Measurements from ENCODE around the gene MATN1.

- TF ChIP-seq, protein P1, sequence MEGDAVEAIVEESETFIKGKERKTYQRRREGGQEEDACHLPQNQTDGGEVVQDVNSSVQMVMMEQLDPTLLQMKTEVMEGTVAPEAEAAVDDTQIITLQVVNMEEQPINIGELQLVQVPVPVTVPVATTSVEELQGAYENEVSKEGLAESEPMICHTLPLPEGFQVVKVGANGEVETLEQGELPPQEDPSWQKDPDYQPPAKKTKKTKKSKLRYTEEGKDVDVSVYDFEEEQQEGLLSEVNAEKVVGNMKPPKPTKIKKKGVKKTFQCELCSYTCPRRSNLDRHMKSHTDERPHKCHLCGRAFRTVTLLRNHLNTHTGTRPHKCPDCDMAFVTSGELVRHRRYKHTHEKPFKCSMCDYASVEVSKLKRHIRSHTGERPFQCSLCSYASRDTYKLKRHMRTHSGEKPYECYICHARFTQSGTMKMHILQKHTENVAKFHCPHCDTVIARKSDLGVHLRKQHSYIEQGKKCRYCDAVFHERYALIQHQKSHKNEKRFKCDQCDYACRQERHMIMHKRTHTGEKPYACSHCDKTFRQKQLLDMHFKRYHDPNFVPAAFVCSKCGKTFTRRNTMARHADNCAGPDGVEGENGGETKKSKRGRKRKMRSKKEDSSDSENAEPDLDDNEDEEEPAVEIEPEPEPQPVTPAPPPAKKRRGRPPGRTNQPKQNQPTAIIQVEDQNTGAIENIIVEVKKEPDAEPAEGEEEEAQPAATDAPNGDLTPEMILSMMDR (IDR thresholded peaks at IDR 0.05; ENCODE audit: poor library complexity, severe bottlenecking), result no peak
- TF ChIP-seq EZH2 (IDR thresholded peaks at IDR 0.05; ENCODE audit: borderline replicate concordance, insufficient read depth, low read length, poor library complexity, severe bottlenecking), result no peak
- no peak for TF ChIP-seq REST (IDR thresholded peaks at IDR 0.05; ENCODE audit: borderline replicate concordance)
- TF ChIP-seq POLR2AphosphoS5 (IDR thresholded peaks at IDR 0.05), result no peak
- TF ChIP-seq MXI1 (conservative IDR thresholded peaks at IDR 0.05; ENCODE audit: poor library complexity, severe bottlenecking), result no peak
- TF ChIP-seq EP300 (conservative IDR thresholded peaks at IDR 0.05; ENCODE audit: poor library complexity, severe bottlenecking), result no peak
- TF ChIP-seq TAF1 (IDR thresholded peaks at IDR 0.05; ENCODE audit: low read depth), result no peak
- TF ChIP-seq RAD21 (conservative IDR thresholded peaks at IDR 0.05), result no peak
- no peak for TF ChIP-seq SMC3 (conservative IDR thresholded peaks at IDR 0.05; ENCODE audit: poor library complexity)
These were observed 19.1 kb downstream of the MATN1 start for GRCh38 chr1:30704271-30704670.

Data from neural cell (in vitro differentiated cells).